HG03159 (cell line): ENCODE results near the gene RAB40B.

Experiments
- ATAC-seq: cut with Tn5 transposase; IDR thresholded peaks from one replicate; pipeline ENCODE4 v1.9.1; 2021; ENCODE audit warnings: mild to moderate bottlenecking, moderate library complexity; ENCODE audit not compliant: unreplicated experiment

Gene RAB40B

DNA sequence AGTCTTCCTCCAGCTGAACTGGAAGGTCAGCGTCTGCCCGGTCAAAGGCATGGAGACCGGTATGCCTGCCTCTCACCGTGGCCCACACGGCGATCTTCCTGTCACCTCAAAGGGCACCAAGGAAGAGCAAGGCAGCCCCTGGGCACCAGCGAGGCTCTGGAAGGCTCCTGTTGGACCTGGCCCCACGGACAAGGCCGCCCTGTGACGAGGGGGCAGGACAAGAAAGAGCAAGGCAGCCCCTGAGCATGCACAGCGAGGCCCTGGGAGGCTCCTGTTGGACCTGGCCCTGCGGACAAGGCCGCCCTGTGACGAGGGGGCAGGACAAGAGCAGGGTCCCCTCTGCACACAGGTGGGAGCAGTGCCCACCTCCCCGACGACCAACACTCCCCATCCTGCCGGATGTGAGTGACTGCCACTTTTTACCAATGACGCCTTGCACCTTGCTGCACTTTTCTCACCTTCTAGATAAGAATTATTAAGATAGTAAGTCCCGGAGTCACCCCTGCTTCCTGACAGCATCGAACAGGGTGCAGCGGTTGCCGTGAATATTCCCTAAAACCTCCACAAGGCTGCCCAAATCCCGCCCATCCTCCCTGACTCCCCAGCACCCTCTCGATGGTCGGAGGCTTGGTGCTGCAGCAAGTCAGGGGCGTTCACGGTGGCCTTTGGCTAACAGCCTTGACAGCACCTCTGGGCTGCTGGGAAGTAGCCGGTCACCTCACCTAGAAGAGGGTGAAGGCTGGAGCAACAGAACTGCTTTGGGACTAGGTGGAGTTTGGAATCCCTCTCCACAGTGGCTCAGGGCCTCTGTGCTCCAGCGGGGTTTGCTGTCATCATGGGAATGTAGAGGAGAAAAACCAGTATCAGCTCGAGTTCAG lies 44.6 kb downstream of the RAB40B start:
- ATAC-seq, result no peak

DNA sequence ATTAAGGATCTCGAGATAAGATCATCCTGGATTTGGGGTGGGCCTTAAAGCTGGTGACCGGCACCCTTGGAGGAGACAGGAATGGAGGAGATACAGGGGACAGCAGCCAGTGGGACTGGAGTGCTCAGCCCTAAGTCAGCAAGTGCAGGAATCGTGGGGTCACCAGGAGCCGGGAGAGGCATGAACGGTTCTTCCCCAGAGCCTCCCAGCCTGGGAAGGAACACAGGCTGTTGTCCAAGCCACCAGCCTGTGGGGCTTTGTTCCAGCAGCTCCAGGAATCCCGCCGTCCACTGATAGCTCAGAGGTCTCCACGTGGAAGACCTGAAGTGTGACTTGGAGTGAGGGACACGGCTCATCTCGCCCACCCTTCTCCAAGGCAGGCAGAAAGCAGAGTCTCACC lies 47.8 kb downstream of the RAB40B start:
- no peak for ATAC-seq

DNA sequence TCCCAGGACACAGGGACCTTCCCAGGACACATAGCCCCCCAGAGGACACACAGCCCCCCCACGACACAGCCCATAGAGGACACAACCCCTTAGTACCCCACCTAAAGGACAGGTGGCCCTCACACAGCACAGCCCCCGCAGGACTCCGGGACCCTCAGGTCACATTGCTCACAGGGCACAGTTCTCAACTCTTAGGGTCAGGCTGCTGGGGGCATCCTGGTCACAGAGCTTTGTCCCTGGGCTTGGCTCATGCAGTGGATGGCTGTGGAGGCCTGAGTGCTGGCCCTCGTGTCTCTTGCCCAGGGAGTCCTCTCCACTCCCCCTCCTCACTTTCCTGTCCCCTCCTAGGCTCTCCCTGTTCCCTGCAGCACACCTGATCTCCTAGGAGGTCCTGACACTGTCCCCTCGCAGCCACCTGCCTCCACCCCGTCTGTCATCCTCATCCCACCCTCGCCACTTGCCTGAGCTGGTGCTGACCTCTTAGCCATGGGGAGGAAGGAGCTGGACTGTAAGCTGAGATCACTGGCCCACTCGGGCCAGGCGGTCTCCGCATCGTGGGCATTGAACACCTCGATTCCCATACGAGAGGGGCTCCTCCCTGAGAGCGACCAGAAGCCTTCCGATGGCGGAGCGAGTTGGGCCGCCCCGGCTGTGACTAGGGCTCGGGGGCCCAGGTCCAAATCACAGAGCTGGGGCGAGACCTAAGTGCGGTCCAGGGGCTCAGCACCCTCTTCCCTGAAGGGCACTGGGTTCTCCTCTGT lies 48.8 kb downstream of the RAB40B start:
- ATAC-seq, result no peak

- no peak for ATAC-seq
Observed at GRCh38 chr17:82648742-82649331, 49.7 kb downstream of the RAB40B start.

GRCh38 chr17:82648165-82648668 lies 50.3 kb downstream of the RAB40B start, which contains the start of gene WDR45B:
TSS of gene WDR45B (minus strand) at chr17:82648444. CDS start at chr17:82648340, 104 bp downstream.
- peak; percentile 93 for ATAC-seq

DNA sequence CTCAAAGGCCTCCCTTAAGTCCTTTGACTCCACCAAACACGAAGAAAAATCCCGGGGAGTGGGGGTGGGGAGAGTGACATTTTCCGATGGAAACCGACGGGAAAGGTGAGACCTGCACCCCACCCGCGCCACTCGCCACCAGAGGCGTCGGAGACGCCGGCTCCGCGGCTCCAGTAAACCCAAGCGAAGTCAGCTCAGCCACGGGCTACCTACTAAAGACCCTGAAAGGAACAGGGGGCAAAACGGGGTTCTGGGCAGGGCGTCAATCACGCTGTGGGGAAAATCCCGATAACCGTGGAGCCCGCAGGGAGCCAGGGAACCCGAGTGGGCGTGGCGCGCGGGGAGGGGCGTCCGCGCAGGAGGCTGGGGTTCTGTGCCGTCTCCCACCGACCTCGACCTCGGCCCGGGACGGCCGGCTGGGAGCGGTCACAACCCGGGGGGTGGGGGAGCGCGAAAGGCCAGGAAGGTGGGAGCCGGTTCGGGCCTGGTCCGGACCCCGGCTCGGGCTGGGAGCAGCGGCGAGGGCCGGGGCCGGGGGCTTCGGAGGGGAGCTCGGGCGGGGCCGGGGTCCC lies 50.8 kb downstream of the RAB40B start:
- peak; percentile 14 for ATAC-seq

- ATAC-seq, result no peak
Observed at GRCh38 chr17:82645516-82645915, 53.0 kb downstream of the RAB40B start.

DNA sequence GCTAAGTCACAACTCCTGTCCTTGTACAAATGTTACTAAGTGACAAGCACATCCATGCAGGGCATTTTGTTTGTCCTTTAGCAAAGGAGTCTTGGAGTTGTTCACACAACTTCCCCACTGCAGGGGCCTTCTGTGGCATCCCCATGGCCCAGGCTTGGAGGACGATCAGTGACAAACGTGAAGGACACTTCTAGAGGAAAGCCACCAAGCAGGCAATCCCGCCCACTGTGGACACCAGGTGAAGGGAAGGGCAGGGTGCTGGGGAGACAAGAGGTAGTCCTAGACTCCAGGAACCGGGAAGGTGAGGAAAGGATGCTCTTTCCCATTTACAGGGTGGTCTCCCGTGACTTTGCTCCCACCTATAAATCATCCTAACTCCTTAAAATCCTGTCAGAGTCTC lies 54.4 kb downstream of the RAB40B start:
- no peak for ATAC-seq

GRCh38 chr17:82642022-82642421 lies 56.5 kb downstream of the RAB40B start:
- no peak for ATAC-seq

- no peak for ATAC-seq
Observed at GRCh38 chr17:82640036-82640435, 58.5 kb downstream of the RAB40B start.

GRCh38 chr17:82639628-82640027 lies 58.9 kb downstream of the RAB40B start:
- ATAC-seq, result no peak

- no peak for ATAC-seq
Observed at GRCh38 chr17:82638183-82638773, 60.2 kb downstream of the RAB40B start.

- no peak for ATAC-seq
Observed at GRCh38 chr17:82636626-82637598, 61.6 kb downstream of the RAB40B start.

- ATAC-seq, result no peak
Observed at GRCh38 chr17:82633343-82633742, 65.2 kb downstream of the RAB40B start.

DNA sequence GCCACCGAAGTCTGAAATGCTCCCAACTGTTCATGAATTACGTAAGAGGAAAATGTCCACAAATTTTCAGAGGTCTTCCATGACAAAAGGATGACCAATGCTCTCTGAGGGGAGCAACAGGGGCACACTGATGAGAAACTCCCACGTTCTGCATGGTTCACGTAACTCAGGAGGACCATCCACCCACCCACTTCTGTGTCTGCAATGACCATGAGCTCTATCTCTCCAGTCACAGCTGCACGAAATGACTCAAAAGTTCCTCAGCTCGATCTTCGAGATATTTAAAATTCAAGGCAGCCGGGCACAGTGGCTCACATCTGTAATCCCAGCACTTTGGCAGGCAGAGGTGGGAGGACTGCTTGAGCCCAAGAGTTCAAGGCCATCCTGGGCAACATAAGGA lies 66.0 kb downstream of the RAB40B start:
- no peak for ATAC-seq

DNA sequence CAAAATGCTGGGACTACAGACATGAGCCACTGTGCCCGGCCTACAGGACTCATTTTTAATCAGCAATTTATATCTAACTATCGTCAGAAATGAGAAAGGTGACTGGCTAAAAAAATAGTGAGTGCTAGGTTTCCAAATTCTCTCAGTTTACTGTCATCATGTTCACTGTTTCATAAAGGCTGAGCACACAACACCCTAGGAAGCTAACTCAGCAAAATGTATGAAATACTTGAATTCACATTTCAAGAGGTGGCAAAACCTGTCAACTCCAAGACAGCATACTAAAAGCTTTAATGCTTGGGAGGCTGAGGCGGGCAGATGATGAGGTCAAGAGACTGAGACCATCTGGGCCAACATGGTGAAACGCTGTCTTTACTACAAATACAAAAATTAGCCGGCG lies 67.0 kb downstream of the RAB40B start:
- no peak for ATAC-seq

- ATAC-seq, result no peak
Observed at GRCh38 chr17:82630212-82630611, 68.3 kb downstream of the RAB40B start.

DNA sequence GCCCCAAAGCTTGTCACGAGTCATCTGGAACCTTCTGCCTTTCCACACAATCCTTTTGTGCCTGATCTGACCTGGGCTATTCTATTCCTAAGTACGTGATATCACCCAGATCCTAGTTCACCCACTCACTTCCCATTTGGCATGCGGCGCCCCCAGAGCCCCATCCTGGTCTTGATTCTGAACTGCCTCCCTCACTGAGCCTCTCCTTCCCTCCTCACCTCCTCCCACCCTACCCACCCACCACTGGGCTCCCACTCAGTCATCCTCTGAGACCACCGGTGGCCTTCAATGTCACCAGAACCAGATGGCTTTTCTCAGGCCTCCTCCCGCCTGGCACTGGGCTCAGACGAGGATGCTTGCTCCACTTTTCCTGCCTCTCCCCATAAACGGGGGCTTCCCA lies 68.8 kb downstream of the RAB40B start:
- no peak for ATAC-seq

DNA sequence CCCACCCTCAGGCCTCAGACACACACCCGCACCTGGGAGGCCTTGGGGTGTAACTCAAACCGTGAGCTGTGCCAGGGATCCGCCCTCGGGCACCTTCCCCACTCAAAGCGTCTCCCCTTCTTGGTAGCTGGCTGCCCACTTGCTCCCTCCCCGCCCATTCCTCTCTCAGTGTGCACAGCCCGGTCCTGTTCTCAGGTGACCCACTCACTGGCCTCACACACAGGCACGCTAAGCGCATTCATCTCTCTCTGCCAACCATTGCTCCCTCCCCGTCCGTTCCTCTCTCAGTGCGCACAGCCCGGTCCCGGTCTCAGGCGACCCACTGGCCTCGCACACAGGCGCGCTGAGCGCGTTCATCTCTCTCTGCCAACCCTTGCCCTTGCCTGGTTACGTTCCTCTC lies 71.1 kb downstream of the RAB40B start:
- ATAC-seq, result no peak

- no peak for ATAC-seq
Observed at GRCh38 chr17:82623707-82624106, 74.8 kb downstream of the RAB40B start.
